Occipital lobe (tissue), 1 donor: ENCODE results near the gene SHH. TPM values are rescaled to one million over a fixed set of nuclear protein-coding genes. Genes with fewer than 3 reads are reported as not detected.

Experiments used
- total RNA-seq: library from RNA; depleted of rRNA; stranded (reverse); fragments of >200 nt; gene quantifications from one replicate; pipeline ENCODE4 v1.2.3, GENCODE V29; 2014

Gene SHH
- total RNA-seq, 1 donor from 2014 or later = 0.62 TPM

Other genes starting within 250 kb of the SHH start
- gene RBM33, start 167.8 kb downstream of the SHH start, total RNA-seq = 41.6 TPM